ENCODE data around the gene MRFAP1L1.

GRCh38 chr4:6692806-6693205 is 16.9 kb downstream of the MRFAP1L1 start:
- TF ChIP-seq ARNT (IDR thresholded peaks at IDR 0.05), result no peak
- no peak for TF ChIP-seq BHLHE40 (IDR thresholded peaks at IDR 0.05; ENCODE audit: borderline replicate concordance)
- TF ChIP-seq NFRKB (IDR thresholded peaks at IDR 0.05), result no peak
- TF ChIP-seq SUZ12 (IDR thresholded peaks at IDR 0.05), result no peak
- TF ChIP-seq TARDBP (IDR thresholded peaks at IDR 0.05), result no peak

All from HEK293T (cell line).